ENCODE data around the gene CAPN15. TPM values are rescaled to one million over a fixed set of nuclear protein-coding genes. Genes with fewer than 3 reads are reported as not detected.

CAPN15 gene
- total and polyA plus RNA-seq, 9 of the 15 experiments (the other 6 are each of a cell fraction or from before 2014, with no cell fraction given): 0.62 to 111 (median 14.2) TPM

- TF ChIP-seq CHD7 (IDR thresholded peaks at IDR 0.05; ENCODE audit: low read depth, low read length): no peak
- TF ChIP-seq ARHGAP35 (IDR thresholded peaks at IDR 0.05; ENCODE audit: partially characterized antibody): no peak
- no peak for TF ChIP-seq CCAR2 (IDR thresholded peaks at IDR 0.05; ENCODE audit: low read depth, low read length)
- TF ChIP-seq ZNF764 (CRISPR knock-in tag; IDR thresholded peaks at IDR 0.05; ENCODE audit: low read depth): no peak
- TF ChIP-seq ZNF274 (IDR thresholded peaks at IDR 0.05; ENCODE audit: borderline replicate concordance, low read depth, low read length): no peak
- TF ChIP-seq MNT (conservative IDR thresholded peaks at IDR 0.05): peak; percentile 87 to 93
- peak in 1 of 2 experiments; percentile 81; a peak in 1 of 3 replicates for TF ChIP-seq CBX3 (IDR thresholded peaks at IDR 0.05; ENCODE audit: borderline replicate concordance in 1 of 2, low read length in 2 of 2)
- TF ChIP-seq ATF6 (CRISPR knock-in tag; IDR thresholded peaks at IDR 0.05): peak; percentile 49; the same call in 1 of the 2 replicates
- no peak for TF ChIP-seq SP2 (IDR thresholded peaks at IDR 0.05; ENCODE audit: extremely low read depth, low read depth, low read length, poor library complexity, severe bottlenecking)
- peak; percentile 53 for TF ChIP-seq SOX6 (IDR thresholded peaks at IDR 0.05)
- TF ChIP-seq ETV5 (CRISPR knock-in tag; IDR thresholded peaks at IDR 0.05; ENCODE audit: low read depth): 0 out of 2 replicates have a peak, but pooled peaks have one; percentile 46
- TF ChIP-seq NFRKB (IDR thresholded peaks at IDR 0.05; ENCODE audit: low read depth): no peak
- no peak for TF ChIP-seq KLF6 (CRISPR knock-in tag; IDR thresholded peaks at IDR 0.05; ENCODE audit: borderline replicate concordance)
Observed at GRCh38 chr16:578870-579405, 51.4 kb downstream of the CAPN15 start (continued).

Measured in K562 (cell line).